Activated CD8-positive, alpha-beta memory T cell treated with anti-CD3 and anti-CD28 coated beads for 1 hour (primary cell): ENCODE measurements around the gene TLCD1.

Experiments used
- DNase-seq, 2 donors: peaks; one replicate each; pipeline ENCODE4 v3.0.0-alpha.2; 2020; ENCODE audit warnings: low read depth in 1 of 2; ENCODE audit errors: extremely low read depth in 1 of 2

Gene TLCD1

DNA sequence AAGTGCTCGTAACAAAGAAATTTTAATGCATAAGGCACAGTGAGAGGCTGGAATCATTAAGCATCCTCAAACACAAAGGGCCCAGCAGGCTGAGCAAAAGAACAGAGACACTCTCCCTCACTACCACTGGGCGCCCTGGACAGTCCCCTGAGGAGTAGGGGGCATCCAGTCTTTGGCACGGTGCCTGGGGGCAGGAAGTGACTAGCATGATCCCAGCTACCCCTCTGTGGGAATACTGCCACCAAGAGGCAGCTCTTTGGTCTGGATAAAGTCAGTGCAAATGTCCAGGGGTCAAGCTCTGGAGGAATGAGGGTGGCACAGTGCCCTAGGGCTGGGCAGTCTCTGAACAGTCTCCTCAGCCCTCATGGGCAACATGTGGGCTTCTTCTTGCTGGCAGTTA is 11.8 kb downstream of the TLCD1 start:
- DNase-seq, result no peak

DNA sequence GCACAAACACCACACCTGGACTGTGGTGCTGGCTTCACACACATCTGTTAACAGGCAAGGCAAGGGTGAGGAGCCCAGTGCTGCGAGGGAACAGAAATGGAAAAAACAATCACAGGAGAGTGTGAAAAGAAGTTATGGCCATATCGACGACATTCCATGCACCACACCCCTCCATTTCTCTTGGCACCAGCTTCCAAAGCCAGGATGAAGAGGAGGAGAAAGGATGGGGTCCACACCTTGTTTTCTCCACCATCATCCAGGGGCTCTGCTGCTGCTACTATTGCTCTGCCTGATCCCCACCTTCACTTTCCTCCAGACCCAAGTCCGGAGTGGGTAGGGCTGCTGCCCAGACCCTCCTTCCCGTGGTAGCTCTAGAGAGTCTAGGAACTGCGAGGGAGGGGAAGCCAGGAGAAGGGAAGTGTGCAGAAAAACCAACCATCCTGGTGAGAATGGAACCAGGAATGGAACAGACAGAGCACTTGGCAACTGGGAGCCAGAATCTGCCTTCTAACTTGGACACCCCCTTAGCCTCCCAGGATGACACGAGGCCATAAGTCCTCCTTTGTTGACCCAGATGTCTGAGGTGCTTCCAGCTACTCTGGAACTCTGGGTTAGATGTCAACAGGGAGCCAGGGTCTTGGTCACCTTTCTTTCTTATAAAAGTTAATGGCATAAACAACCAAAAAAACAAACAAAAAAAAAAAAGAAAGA is 13.2 kb downstream of the TLCD1 start:
- no peak for DNase-seq

DNA sequence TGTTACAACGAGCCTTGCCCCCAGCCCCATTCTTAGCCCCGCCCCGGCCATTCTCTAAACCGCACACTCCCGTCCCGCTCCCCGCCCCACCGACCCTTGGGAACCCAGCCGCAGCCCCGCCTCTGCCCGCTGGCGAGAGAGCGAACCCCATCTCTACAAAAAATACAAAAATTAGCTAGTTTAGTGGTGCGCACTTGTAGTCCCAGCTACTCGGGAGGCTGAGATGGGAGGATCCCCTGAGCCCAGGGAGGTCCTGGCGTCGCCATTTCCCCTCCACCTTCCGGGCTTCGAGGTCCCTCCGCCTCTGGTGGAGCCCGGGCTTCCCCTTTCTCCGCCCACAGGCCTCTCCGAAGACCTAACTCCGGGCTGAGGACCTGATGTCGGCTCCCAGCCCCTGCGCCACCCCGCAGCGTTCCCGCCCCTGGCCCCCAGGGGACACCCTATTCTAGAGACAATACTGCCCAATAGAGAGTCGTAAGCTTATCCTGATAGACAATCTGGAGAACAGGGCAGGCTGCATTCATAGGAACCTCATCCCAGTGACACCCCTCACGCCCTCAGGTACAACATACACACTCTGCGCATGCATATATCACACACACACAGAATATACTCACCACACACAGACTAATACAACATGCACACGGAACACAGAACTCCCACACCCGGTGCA is 13.9 kb downstream of the TLCD1 start:
- DNase-seq, result peak in 1 of 2 donors; percentile 30

DNA sequence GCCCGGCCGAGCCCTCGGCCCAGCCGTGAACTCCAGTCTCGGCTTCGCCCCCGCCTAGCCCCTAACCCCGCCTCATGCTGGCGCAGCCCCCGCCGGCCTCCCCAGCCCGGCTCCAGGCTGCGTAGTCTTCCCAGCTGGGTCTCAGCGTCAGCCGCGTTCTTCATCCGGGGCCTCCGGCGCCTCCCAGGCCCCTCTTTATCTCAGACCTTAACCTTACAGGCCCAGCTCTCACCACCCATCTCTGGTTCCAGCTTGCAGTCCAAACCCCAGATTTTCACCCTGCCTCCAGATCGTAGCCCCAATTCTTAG is 14.4 kb downstream of the TLCD1 start, which contains the start of gene PROCA1:
PROCA1 (minus strand) TSS at position 166 of the 309 bp plus-strand sequence. CDS start 228 bp downstream, outside the sequence.
- peak in 1 of 2 donors; percentile 13 for DNase-seq

DNA sequence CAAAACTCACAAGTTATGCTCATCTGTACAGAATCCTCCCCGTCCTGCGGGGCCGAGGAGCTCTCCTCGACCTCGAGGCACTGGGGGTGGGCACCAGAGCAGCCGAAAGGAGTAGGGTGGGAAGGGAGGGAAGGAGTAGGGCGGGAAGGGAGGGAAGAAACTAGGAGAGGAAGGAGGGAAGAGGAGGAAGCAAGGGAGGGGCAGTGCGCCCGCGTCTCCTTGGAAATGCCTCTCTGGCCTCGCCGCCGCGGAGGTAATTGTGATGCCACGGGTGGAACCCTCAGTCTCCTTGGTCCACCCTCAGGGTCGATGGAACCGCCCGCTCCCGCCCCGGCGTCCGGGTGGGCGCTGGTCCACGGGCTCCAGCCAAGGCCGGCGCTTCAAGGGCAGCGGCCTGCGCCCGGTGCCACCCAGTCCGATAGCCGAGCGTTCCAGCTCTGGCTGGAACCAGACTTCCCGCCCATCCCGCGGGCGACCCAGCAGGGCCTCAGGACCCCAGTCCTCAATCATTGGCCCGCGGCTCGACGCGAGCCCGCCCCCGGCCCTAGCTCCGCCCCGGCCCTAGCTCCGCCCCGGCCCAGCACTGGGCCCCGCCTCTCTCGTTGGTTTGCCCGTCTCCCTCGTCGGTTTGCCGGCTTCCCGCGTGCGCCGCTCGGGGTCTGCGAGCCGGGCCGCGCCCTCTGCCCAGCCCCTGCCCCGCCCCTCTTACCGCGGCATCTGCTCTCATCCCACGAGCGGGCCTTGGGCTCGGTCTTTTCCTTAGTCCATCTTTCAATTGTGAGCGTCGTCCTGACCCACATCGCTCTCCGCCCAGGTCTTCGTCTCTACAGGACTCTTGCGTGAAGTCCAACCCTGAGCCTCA is 14.9 kb downstream of the TLCD1 start:
- DNase-seq, result peak; percentile 42 to 84

DNA sequence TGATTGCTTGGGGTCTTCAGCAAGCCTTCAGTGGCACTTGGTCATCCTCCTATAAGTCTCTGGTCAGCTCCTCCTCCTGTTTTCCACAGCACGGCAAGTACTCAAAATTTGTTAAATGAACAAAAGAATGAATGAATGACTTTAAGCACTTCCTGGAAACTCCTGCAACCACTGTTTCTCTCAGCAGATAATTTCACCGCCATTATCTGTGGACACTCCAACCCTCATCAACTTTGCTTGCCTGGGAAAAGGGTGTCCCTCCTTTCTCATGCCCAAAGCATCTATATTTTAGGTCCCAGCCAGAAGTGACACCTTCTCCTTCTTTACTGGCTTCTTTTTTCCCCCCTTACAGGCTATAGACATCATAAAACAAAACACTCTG is 18.7 kb downstream of the TLCD1 start:
- no peak for DNase-seq

DNA sequence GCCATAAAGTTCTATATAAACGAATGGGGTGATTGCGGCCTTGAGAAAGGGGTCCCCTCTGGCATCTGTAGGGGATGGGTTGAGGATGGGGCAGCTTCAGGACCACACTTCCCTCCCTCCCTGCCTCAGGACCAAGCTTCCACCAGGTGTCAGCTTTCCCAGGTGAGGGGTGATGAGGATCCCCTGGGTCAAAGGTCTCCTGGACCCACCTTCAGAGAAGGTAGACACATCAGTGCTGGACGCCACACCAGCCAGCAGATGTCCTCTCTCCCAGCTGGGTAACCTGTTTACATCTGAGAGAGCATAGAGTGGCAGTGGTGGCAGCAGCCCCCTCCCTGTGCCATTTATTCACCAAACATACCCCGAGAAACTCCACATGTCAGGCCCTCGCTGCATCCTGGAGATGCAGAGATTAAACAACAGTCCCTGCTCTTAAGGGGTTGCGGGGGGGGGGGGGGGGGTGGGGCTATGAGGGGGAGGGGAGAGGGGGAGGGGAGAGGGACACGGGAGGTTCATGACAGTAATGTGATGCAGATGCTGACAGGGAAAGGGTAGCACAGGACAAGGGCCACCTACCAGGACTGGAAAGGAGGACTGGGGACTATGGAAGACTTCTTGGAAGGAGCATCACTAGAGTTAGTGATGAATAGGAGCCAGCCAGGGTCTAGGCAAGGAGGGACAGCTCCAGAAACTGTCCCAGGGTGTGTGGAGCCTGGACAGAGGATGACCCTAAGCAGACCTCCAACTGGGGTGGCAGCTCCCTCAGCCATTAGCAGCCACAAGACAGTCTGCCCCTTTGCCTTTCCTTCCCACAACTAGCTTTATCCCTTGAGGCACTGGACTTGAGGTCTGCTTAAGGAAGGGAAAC is 19.3 kb downstream of the TLCD1 start:
- no peak for DNase-seq

DNA sequence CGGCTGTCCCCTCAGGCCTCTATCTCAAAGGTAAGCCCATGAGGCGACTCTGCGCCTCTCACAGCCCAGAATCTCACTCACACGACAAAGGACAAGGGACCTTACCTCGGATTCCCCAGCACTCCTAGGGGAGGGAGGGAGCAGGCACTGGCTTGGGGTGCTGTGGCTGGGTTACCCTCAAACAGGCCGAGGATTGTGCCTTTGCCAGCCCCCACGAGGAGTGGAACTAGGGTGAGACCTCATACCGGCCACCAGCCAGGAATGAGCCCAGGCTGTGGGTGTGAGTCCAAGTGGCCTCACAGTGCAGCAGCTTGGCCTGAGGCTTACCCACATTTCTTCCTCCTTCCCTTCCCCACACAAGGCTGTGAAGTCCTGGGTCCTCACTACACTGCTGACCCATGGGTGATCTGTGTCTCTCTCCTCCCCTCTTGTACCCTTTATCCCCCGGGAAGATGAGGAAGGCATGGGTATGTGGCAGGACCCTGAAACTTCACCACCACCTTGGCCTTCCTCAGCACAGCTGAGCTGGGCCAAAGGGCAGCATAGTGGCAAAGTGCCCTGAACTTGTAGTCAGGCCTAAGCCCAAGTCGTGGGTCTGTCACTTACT is 20.2 kb downstream of the TLCD1 start:
- no peak for DNase-seq

DNA sequence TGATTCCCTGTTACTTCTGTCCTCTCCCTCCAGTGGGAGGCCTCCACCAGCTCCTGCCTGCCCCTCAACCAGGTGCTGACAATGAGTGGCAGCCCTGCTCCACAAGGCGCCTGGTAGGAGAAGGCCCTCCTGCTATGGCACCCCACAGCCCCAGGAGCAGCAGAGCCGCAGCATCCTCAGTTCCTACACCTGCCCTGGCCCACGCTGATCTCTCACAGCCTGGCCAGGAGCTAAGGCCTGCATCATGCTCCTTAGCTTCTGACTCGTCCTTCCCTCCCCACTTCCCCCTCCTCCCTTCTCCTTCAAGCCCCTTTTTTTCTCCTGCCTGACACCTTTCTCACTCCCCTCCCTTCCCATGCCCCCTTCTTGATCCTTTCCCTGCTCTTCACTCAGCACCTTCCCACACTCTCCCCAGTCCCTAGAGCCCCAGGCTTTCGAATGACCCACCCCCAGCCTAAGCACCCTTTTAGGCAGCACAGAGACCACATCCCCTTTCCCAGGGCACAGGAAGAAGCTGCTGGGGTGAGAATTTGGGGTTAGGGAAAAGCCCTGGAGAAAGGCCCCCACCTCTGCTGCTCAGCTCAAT is 20.9 kb downstream of the TLCD1 start:
- no peak for DNase-seq

DNA sequence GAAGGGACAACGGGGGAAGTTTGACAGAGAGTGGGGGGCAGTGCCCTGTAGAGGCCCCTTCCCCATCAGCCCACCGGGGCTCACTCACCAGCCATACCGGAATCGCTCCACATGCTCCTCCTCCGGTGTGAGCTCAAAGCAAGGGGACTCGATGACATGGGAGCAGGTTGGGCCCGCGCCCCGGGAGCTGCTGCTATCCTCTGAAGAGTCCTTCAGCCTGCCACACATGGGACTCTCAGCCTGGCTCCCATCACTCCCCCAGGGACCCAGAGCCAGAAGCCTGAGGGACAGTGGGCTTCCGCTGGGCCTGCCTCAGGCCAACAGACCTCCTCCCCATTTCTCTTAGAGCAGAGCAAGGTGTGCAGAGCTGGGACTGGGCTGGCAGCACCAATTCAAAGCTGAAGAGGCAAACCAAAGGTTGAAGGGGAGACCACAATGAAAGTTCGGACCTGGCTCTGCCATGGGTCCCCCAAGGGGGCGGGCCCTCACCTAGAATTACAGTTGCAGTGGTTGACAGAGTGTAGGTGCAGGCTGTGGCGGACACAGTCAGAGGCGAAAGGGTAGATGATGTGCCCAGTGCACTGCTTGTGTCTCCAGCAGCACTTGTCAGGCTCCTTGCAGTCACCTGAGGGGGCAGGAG is 21.7 kb downstream of the TLCD1 start:
- DNase-seq, result no peak

DNA sequence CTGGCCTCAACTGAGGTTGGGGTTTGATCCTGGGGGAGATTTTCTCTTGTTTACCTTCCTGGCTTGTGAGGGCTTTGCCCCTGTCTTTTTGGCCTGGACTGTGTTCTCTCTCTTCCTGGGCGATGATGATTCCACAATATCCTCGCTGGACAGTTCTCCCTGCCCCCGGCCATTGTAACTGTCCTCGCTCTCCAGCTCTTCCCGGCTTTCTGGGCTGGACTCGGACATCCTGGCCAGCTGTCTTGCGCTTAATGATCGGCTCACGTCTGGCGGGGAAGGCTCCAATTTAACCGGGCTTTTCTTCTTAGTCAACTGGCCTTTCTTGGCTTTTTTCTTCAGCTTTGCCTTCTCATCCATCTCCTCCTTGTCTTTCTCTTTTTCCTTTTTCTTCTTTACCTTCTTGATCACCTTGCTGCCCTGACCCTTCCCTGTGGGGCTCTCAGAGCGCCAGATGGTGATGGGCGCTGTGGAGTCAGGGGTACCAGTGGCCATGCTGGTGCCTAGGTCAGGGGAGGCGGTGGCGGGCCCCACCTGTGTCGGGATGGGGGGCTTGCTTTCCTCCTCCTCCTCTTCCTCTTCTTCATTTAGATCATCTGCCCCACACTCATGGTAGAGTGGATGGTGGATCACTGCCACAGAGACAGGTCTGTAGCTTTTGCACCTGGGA is 22.3 kb downstream of the TLCD1 start:
- no peak for DNase-seq

DNA sequence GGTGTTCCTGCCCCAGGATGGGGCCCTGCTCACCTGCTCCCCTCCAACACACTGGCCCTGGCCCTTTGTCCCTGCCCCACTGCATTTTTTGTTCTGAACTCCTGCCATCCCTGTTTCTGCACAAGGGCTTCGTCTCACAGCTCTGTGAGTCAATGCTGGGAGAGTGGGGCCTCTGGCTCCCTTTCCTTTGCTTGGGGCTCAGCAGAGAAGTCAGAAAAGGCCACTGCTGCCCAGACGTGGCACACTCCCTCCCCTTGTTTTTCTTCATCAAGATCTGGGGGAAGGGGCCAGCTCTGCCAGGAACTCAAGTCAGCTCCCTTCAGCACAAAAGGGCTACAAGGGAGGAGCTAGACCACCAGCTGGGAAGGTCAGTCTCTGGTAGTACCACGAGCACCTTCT is 23.3 kb downstream of the TLCD1 start:
- DNase-seq, result no peak

DNA sequence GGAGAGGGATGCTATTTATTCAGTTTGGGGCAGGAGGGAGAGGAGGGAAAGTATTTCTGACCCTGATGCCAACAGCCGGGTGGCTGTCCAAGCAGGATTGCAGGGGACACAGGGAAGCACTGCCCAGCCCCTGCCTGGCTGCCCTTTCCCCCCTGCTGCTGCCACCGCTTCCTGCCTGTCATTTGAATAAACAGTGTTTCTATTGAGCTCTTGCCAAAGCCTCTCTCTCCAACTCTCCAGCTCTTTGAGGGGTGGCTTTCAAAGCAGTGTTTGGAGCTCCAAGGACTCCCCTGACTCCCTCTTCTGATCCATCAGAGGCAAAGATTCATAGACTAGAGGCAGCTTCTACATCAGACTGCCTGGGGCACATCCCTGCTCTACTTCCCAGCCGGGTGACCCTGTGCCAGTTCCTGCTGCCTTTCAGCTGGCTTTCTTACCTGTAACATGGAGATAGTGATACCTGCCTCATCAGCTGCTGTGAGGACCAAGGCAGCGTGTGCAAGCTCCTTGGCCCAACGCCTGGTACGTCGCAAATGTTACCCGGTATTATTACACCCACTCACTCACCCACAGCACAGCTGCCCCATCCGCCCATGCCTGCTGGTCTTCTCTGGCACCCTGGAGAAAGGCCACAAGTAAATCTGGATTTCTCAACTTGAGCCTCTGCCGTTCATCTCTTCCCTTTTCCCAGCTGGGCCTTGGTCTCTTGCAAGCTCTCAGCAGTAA is 23.8 kb downstream of the TLCD1 start:
- DNase-seq, result no peak

DNA sequence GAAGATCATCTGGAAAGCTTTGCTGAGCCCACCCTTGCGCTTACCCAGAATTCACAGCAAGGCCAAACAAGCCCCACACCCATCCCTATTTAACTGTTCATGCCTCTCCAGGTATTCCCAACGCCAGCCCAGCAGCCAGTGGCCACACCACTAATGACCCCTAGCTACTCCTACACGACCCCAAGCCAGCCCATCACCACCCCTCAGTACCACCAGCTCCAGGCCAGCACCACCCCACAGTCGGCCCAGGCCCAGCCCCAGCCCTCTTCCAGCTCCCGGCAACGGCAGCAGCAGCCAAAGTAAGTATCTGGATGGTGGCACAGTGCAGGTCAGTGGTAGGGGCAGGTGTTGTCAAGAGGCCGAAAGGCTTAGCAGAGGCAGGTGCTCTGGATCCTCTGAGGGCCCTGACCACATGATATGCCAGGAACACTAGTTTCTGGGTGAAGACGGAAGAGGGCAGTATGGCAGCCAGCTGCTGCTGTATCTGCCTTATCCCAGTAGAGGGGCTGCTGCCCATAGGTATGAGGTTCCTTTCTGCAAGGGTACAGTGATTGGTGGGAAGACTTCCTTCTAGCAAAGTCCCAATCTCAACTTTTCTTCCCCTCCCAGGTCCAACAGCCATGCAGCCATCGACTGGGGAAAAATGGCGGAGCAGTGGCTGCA is 25.1 kb downstream of the TLCD1 start:
- no peak for DNase-seq

DNA sequence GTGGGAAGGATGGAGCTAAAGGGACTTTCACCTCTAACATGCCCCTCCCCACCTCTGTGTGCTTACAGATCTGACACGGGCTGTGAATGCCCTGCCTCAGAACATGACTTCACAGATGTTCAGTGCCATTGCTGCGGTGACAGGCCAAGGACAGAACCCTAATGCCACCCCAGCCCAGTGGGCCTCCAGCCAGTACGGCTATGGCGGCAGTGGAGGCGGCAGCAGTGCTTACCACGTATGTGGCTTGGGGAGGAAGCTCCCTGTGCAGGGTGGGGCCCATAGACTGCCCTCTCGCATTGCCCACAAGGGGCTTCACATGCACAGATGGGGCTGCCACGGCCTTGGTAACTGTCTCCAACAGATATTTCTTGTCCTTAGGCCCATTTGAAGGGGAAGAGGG is 25.8 kb downstream of the TLCD1 start:
- no peak for DNase-seq

DNA sequence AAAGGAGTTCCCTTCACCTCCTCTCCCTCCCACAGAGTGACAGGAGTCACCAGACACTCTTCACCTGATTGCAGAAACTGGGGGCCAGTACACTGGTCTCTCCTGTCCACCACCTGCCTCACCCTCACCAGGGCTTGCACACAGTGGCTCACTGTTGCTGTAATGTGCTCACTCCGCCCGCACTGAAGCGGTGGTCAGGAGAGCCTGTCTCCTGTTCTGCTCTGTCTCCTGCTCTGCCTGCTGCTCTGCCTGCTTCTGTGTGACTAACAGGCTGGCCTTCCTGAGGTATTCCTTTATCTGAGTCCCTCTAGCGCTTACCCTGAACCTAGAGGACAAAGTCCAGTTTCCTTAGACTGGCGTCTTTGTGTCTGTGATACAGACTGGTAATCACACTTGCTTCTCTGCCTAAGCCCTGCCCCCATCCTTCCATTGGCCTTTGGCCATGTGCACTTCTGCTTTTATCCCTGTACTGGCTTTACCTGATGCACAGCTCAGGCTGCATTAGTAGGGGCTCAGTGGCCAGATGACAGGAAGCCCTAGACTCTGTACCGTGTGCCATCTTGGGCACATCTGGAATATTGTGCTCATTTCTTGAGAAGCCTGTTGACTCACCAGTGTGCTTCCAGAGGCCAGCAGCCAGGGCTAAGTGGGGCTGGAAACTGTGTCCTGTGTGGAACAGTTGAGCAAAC is 27.6 kb downstream of the TLCD1 start:
- no peak for DNase-seq

DNA sequence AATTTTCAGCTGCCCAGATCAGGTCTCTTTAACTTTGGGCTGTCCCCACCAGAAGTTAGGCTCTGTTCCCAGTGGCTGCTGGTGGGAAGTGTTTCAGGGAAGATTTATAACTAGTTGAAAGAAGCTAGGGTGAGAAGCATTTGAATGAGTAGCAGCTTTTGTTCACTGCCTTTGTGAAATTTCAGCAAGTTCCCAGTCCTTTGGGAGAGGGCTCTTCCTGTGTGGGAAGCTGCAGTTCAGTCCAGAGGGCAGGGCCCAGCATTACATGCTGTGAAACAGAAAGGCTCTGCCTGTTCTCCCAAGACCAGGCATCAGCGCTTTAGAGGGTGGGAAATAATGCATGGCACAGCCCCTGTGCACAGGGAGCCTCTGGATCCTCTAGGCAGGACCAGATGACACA is 32.2 kb downstream of the TLCD1 start:
- DNase-seq, result no peak
